ENCODE data around the gene NEMP2. TPM values are rescaled to one million over a fixed set of nuclear protein-coding genes. Genes with fewer than 3 reads are reported as not detected.
A peak's percentile ranks its signal among the peaks of the same experiment; 100 is the strongest.

NEMP2 gene
- total and polyA plus RNA-seq, 3 experiments from 2014 or later, result 10.5 to 17.5 (median 16.9) TPM

DNA sequence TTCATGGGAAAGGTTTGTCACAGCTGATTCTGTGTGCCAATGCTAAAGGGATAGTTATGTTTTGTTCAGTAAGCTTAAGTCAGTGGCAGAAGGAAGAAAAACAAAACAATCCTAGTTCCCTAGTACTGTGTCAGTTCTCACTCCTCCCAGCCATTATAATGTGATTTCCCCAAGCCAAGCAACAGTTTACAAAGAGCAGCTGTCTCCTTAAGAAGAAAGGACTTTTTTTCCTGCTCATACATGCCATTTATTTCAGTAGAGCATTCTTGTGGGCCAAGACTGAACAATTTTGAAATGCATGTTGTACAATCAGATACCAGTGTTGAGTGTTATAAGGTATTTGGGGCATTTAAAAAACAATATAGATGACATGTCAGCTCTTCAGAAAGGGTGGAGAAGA, 52.1 kb downstream of the NEMP2 start:
- H3K9me3 ChIP-seq (ENCODE audit: low read length), result no peaks in the 10 kb centered on the region
- H3K36me3 Mint-ChIP-seq, result peaks cover 0 to 41% (median 15%) of the 10 kb centered on the region in 3 donors
- peak overlapping the region in 3 of 8 donors; percentile 29 to 40 (median 40) for H3K27ac Mint-ChIP-seq
- H3K4me3 ChIP-seq (ENCODE audit: low read length), result no peak overlapping the region
- CTCF ChIA-PET, result interaction anchor here (1.2 to 1.4 kb wide), 2 partner anchors 16 to 19 kb away, joined by 3 read pairs; no protein-coding TSS in a partner anchor
- no peaks in the 10 kb centered on the region for H3K9me3 Mint-ChIP-seq
- H3K27me3 ChIP-seq (ENCODE audit: insufficient read depth, low read length, poor library complexity, severe bottlenecking), result no peaks in the 10 kb centered on the region
- H3K36me3 ChIP-seq (ENCODE audit: insufficient read depth, low read length), result no peaks in the 10 kb centered on the region
- no peaks in the 10 kb centered on the region for H3K27me3 Mint-ChIP-seq
- H3K4me3 Mint-ChIP-seq, result no peak overlapping the region
- POLR2A ChIA-PET, result no interaction called here
- no peak for DNase-seq
- H3K4me1 Mint-ChIP-seq, result peaks cover 44 to 68% (median 58%) of the 10 kb centered on the region in 3 donors
- no peaks in the 10 kb centered on the region for H3K4me1 ChIP-seq (ENCODE audit: insufficient read depth, low read length)
- H3K27ac ChIP-seq (ENCODE audit: low read depth, low read length), result no peak overlapping the region

DNA sequence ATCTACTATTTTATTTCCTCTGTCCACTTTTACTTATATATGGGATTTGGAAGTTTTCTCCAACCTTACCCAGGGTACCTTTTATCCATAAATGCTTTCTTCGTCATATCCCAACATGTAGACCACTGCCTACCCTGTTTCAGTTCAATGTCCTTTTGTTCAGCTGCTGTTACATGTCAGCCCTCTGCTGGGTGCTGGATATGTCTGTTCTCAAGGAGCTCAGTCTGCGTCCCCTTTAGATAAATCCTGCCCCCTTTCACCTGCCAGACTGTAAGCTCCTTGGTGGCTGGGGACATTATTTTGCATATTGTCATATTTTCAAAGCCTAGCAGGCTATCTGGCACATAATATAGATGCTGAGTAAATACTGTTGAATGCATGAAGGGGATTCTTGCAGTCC, 53.2 kb downstream of the NEMP2 start:
- Mint-ChIP-seq H3K4me1 (peaks cover 42 to 67% (median 56%) of the 10 kb centered on the region in 3 donors), H3K9me3 (no peaks in the 10 kb centered on the region)

DNA sequence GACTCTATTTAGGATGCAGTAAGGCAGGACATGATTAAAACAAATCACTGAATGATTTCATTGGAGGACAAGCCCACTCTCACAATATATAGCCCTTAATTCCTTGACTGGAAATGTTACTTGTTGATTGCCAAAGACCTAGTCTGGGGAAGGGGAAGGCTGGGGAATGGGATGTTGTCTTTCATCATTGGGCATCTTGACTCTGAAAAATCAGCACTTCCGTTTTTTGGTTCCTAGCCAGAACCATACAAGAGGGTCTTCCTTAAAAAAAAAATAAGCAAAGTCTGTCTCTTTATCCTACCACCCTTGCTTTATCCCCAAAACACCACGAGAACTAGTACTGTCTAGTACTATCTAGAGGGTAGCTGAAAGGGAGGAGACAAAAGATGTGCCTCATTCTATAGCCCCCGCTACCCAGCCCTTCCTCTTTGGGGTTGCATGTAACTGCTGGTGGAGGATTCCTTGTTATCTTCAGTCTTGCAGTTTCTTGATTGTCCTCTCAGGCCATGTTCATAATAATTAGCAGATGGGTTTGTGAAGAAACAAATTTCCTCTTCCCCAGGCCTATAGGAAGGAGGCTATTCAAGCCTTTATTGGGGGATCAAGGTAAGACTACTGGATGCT, 55.8 kb downstream of the NEMP2 start:
- no peak overlapping the region for H3K4me3 Mint-ChIP-seq
- peak overlapping the region; percentile 3 to 83 (median 60) for H3K27ac Mint-ChIP-seq

More for the DNA sequence above, 53.2 kb downstream of the NEMP2 start:
- no peak overlapping the region for H3K4me3 Mint-ChIP-seq
- Histone ChIP-seq H3K4me1 (ENCODE audit: insufficient read depth, low read length) (no peaks in the 10 kb centered on the region), H3K36me3 (ENCODE audit: insufficient read depth, low read length) (no peaks in the 10 kb centered on the region), H3K4me3 (ENCODE audit: low read length) (no peak overlapping the region), H3K9me3 (ENCODE audit: low read length) (no peaks in the 10 kb centered on the region), H3K27me3 (ENCODE audit: insufficient read depth, low read length, poor library complexity, severe bottlenecking) (no peaks in the 10 kb centered on the region), H3K27ac (ENCODE audit: low read depth, low read length) (no peak overlapping the region)
- CTCF ChIA-PET, result interaction anchor here (1.4 kb wide), 1 partner anchor 18 kb away, joined by 3 read pairs; no protein-coding TSS in a partner anchor
- peak overlapping the region in 3 of 8 donors; percentile 7 to 44 (median 7) for H3K27ac Mint-ChIP-seq
- no peak for DNase-seq
- POLR2A ChIA-PET, result no interaction called here
- peaks cover 0 to 34% (median 15%) of the 10 kb centered on the region in 3 donors for H3K36me3 Mint-ChIP-seq
- no peaks in the 10 kb centered on the region for H3K27me3 Mint-ChIP-seq

DNA sequence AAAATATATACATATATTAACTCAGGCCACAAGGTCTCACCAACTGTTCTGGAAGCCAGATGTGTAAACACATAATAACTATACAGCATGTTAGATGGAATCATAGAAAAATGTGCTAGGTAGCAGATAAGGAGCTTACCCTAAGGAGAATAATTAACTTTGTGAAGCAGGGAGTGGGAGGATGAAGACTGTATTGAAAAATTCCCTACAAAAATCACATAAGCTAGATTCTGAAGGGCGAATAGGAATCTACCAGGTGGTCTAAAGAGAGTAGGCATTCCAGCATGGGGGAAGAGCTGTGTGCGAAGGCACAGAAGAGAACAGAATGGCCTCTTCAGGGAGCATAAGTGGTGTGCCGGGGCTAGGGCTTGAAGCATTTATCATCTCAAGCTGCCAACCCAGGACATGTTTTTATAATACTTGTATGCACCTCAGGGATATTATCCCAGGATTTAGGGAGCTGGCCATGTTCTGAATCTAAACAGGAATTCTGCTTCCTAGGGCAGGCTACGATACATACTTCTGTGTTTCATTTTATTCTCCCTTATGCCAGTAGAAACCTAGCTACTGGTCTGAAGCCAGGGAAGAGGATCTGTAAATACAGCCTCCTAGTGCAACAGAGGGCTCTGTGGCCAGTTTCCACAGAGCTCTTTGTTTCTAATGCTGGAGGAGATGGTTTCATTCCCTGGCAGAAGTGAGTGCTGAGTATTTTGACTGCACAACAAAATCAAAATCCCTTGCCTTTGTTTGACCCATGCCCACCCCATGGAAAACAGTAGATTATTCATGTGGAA, 56.7 kb downstream of the NEMP2 start:
- Mint-ChIP-seq H3K27ac (peak overlapping the region in 5 of 8 donors; percentile 0 to 11 (median 5)), H3K4me3 (no peak overlapping the region), H3K4me1 (peaks cover 30 to 44% (median 38%) of the 10 kb centered on the region in 3 donors), H3K27me3 (no peaks in the 10 kb centered on the region), H3K36me3 (peaks cover 9 to 24% (median 15%) of the 10 kb centered on the region in 3 donors), H3K9me3 (no peaks in the 10 kb centered on the region)
- Histone ChIP-seq H3K27me3 (ENCODE audit: insufficient read depth, low read length, poor library complexity, severe bottlenecking) (no peaks in the 10 kb centered on the region), H3K27ac (ENCODE audit: low read depth, low read length) (no peak overlapping the region), H3K9me3 (ENCODE audit: low read length) (no peaks in the 10 kb centered on the region), H3K4me3 (ENCODE audit: low read length) (no peak overlapping the region), H3K36me3 (ENCODE audit: insufficient read depth, low read length) (no peaks in the 10 kb centered on the region), H3K4me1 (ENCODE audit: insufficient read depth, low read length) (no peaks in the 10 kb centered on the region)
- DNase-seq, result no peak
- ChIA-PET CTCF (no interaction called here), POLR2A (interaction anchor here (0.7 kb wide), 1 partner anchor 56 kb away, joined by 5 read pairs; no protein-coding TSS in a partner anchor)

More for the DNA sequence above, 55.8 kb downstream of the NEMP2 start:
- H3K9me3 ChIP-seq (ENCODE audit: low read length), result no peaks in the 10 kb centered on the region
- no peak overlapping the region for H3K4me3 ChIP-seq (ENCODE audit: low read length)
- no peaks in the 10 kb centered on the region for H3K4me1 ChIP-seq (ENCODE audit: insufficient read depth, low read length)
- no peak overlapping the region for H3K27ac ChIP-seq (ENCODE audit: low read depth, low read length)
- H3K27me3 Mint-ChIP-seq, result no peaks in the 10 kb centered on the region
- H3K27me3 ChIP-seq (ENCODE audit: insufficient read depth, low read length, poor library complexity, severe bottlenecking), result no peaks in the 10 kb centered on the region
- ChIA-PET CTCF (no interaction called here), POLR2A (no interaction called here)
- H3K4me1 Mint-ChIP-seq, result peaks cover 33 to 48% (median 38%) of the 10 kb centered on the region in 3 donors
- DNase-seq, result no peak
- no peaks in the 10 kb centered on the region for H3K9me3 Mint-ChIP-seq
- peaks cover 3 to 25% (median 13%) of the 10 kb centered on the region in 3 donors for H3K36me3 Mint-ChIP-seq
- no peaks in the 10 kb centered on the region for H3K36me3 ChIP-seq (ENCODE audit: insufficient read depth, low read length)

DNA sequence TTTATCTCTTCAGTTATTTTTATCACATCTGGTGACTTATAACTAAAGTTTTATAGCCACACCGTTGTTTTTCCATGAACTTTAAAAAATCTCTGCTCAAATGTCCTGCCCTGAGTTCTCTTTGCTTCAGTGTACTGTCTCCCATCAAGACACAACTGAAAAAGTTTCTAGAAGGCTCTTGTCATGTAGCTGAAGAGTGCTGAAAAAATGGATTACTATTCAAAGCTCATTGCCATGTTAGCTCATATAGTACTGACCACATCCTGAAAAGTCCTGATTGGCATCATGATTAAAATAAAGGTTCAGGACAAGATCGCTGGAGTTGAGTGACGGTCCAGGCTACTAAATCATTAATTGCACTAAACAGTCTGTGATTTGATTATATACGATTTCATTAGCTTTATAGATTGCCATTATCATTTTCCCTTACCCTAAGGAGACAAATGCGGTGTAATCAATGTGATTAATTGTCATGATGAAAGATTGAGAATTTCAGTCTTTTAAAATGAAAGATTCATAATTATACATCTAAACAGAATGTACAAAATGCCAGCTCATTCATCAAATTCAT, 64.2 kb downstream of the NEMP2 start:
- POLR2A ChIA-PET, result no interaction called here
- no peaks in the 10 kb centered on the region for H3K27me3 Mint-ChIP-seq
- H3K9me3 Mint-ChIP-seq, result peaks cover 0 to 2% (median 0%) of the 10 kb centered on the region in 5 donors
- Histone ChIP-seq H3K27me3 (ENCODE audit: insufficient read depth, low read length, poor library complexity, severe bottlenecking) (no peaks in the 10 kb centered on the region), H3K36me3 (ENCODE audit: insufficient read depth, low read length) (no peaks in the 10 kb centered on the region), H3K4me1 (ENCODE audit: insufficient read depth, low read length) (peaks cover 31% of the 10 kb centered on the region), H3K27ac (ENCODE audit: low read depth, low read length) (no peak overlapping the region), H3K4me3 (ENCODE audit: low read length) (no peak overlapping the region), H3K9me3 (ENCODE audit: low read length) (no peaks in the 10 kb centered on the region)
- no peak overlapping the region for H3K4me3 Mint-ChIP-seq
- H3K4me1 Mint-ChIP-seq, result peaks cover 36 to 51% (median 48%) of the 10 kb centered on the region in 3 donors
- peak overlapping the region in 1 of 8 donors; percentile 4 for H3K27ac Mint-ChIP-seq
- H3K36me3 Mint-ChIP-seq, result peaks cover 17 to 54% (median 18%) of the 10 kb centered on the region in 3 donors
- no peak for DNase-seq
- CTCF ChIA-PET, result interaction anchor here (1.1 kb wide), 1 partner anchor 10 kb away, joined by 4 read pairs; no protein-coding TSS in a partner anchor

DNA sequence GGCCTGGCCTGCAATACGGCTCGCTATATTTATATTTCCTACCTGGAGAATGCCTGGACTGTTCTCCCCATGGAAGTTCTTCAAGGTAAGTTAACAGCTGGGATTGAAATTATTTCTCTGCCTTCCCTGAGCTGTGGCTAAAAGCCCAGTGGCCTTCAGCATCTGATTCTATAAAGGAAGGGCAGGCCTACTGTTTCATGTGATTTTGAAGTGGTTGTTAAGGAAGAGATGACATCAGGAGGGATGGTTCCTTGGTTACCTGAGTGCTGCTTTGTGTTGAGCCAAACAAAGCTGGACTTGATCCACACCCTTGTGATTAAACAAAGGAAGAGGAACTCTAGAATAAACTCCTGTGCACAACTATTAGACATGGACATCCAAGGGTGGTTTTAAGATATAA, 64.8 kb downstream of the NEMP2 start:
- CTCF ChIA-PET, result interaction anchor here (1.1 kb wide), 1 partner anchor 11 kb away, joined by 4 read pairs; no protein-coding TSS in a partner anchor
- peaks cover 0 to 2% (median 0%) of the 10 kb centered on the region in 5 donors for H3K9me3 Mint-ChIP-seq
- H3K36me3 Mint-ChIP-seq, result peaks cover 17 to 54% (median 18%) of the 10 kb centered on the region in 3 donors

DNA sequence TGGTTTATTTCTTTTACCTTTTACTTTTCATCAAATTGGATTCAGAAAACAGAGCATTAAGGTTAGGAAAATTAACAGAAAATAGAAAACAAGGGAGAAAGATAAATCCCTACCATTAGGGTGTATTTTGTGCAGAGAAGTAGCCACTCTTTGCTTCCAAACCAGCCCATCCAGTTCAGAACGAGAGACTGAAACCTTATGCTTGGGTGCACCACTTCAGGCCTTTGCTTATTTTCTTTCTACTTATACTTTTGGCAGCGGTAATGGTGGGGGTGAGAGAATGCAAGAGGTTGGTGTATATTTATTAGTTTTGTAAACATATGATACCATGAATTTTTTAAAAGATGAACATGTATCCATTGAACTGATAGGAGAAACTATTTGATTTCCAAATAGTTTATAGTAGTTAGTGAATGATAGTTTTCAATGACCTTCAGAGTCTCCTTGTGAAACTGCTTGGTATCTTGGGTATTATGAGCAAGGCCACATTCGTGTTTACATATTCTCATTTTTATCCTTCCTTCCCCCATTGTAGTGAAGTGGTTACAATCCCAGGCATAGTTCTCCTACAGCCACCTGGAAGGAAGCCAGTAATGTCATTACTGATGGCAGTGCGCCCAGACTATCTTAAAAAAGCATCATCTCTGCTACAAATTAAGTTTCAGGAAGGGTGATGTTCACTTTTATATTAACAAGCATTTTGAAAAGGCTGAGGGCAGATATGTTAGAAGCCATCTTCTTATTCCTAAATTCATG, 65.5 kb downstream of the NEMP2 start:
- Mint-ChIP-seq H3K4me1 (peaks cover 48 to 64% (median 62%) of the 10 kb centered on the region in 3 donors), H3K27ac (peak overlapping the region in 6 of 8 donors; percentile 18 to 73 (median 50)), H3K9me3 (peaks cover 0 to 2% (median 0%) of the 10 kb centered on the region in 5 donors), H3K27me3 (no peaks in the 10 kb centered on the region), H3K4me3 (no peak overlapping the region), H3K36me3 (peaks cover 17 to 54% (median 18%) of the 10 kb centered on the region in 3 donors)
- DNase-seq, result no peak
- ChIA-PET CTCF (no interaction called here), POLR2A (no interaction called here)
- H3K27ac ChIP-seq (ENCODE audit: low read depth, low read length), result no peak overlapping the region
- peaks cover 42% of the 10 kb centered on the region for H3K4me1 ChIP-seq (ENCODE audit: insufficient read depth, low read length)
- H3K4me3 ChIP-seq (ENCODE audit: low read length), result no peak overlapping the region
- no peaks in the 10 kb centered on the region for H3K36me3 ChIP-seq (ENCODE audit: insufficient read depth, low read length)
- H3K27me3 ChIP-seq (ENCODE audit: insufficient read depth, low read length, poor library complexity, severe bottlenecking), result no peaks in the 10 kb centered on the region
- H3K9me3 ChIP-seq (ENCODE audit: low read length), result no peaks in the 10 kb centered on the region

More for the DNA sequence above, 64.8 kb downstream of the NEMP2 start:
- Histone ChIP-seq H3K27me3 (ENCODE audit: insufficient read depth, low read length, poor library complexity, severe bottlenecking) (no peaks in the 10 kb centered on the region), H3K9me3 (ENCODE audit: low read length) (no peaks in the 10 kb centered on the region), H3K4me3 (ENCODE audit: low read length) (no peak overlapping the region), H3K4me1 (ENCODE audit: insufficient read depth, low read length) (peaks cover 34% of the 10 kb centered on the region), H3K36me3 (ENCODE audit: insufficient read depth, low read length) (no peaks in the 10 kb centered on the region), H3K27ac (ENCODE audit: low read depth, low read length) (no peak overlapping the region)
- Mint-ChIP-seq H3K27ac (peak overlapping the region in 2 of 8 donors; percentile 51 to 58), H3K27me3 (no peaks in the 10 kb centered on the region), H3K4me3 (no peak overlapping the region), H3K4me1 (peaks cover 41 to 57% (median 54%) of the 10 kb centered on the region in 3 donors)
- no peak for DNase-seq
- POLR2A ChIA-PET, result no interaction called here
